COLO668 (cell line): ENCODE measurements around the gene CPSF4.
"Not testable (repeated sequence)": the region's sequence is repeated elsewhere in the genome, so short reads cannot be mapped to it uniquely, and the experiment has no call there.

ENCODE experiments used
- DNase-seq: peaks from one replicate; lab custom pipeline; 2025; ENCODE audit not compliant: unreplicated experiment; lab: John Stamatoyannopoulos, UW

CPSF4 gene

GRCh38 chr7:99407872-99408378 lies 30.8 kb upstream of the CPSF4 start:
- DNase-seq = peak; percentile 25

GRCh38 chr7:99408379-99409191 lies 30.2 kb upstream of the CPSF4 start, which contains the start of the genes BUD31 and PDAP1:
Gene BUD31, plus strand, starts transcription at chr7:99408969. Its CDS starts 2,124 bp downstream, at chr7:99411093.
Gene PDAP1, minus strand, starts transcription at chr7:99408597. Its CDS starts 49 bp downstream, at chr7:99408548.
- DNase-seq = peak; percentile 93

GRCh38 chr7:99409192-99409572 lies 29.6 kb upstream of the CPSF4 start:
- no peak for DNase-seq

GRCh38 chr7:99409806-99410205 lies 28.9 kb upstream of the CPSF4 start:
- no peak for DNase-seq

GRCh38 chr7:99410635-99411034 lies 28.1 kb upstream of the CPSF4 start:
- no peak for DNase-seq

- DNase-seq = peak; percentile 51
Measured at GRCh38 chr7:99415513-99416127, 23.1 kb upstream of the CPSF4 start.

GRCh38 chr7:99418260-99418659 lies 20.5 kb upstream of the CPSF4 start:
- DNase-seq = no peak

GRCh38 chr7:99419323-99420021 lies 19.3 kb upstream of the CPSF4 start:
- DNase-seq = no peak

- DNase-seq = no peak
Measured at GRCh38 chr7:99420213-99420612, 18.5 kb upstream of the CPSF4 start.

- DNase-seq = no peak
Measured at GRCh38 chr7:99420986-99421385, 17.8 kb upstream of the CPSF4 start.

- peak; percentile 85 for DNase-seq
Measured at GRCh38 chr7:99422186-99422585, 16.6 kb upstream of the CPSF4 start.

- peak; percentile 67 for DNase-seq
Measured at GRCh38 chr7:99422625-99423024, 16.1 kb upstream of the CPSF4 start.

GRCh38 chr7:99424932-99425730 lies 13.6 kb upstream of the CPSF4 start:
- no peak for DNase-seq

- no peak for DNase-seq
Measured at GRCh38 chr7:99428972-99429566, 9.7 kb upstream of the CPSF4 start.

- DNase-seq = no peak
Measured at GRCh38 chr7:99429756-99430155, 9.0 kb upstream of the CPSF4 start.

GRCh38 chr7:99431756-99432540 lies 6.8 kb upstream of the CPSF4 start:
- DNase-seq = not testable (repeated sequence)

- no peak for DNase-seq
Measured at GRCh38 chr7:99433158-99433557, 5.6 kb upstream of the CPSF4 start.

GRCh38 chr7:99437946-99438572 lies 684 bp upstream of the CPSF4 start:
- no peak for DNase-seq

- DNase-seq = no peak
Measured at GRCh38 chr7:99440195-99440594, 1.5 kb downstream of the CPSF4 start.
